ENCODE data around the gene BIVM.

GRCh38 chr13:102881819-102882686 lies 83.1 kb downstream of the BIVM start:
- TF ChIP-seq CTCF (conservative IDR thresholded peaks at IDR 0.05; ENCODE audit: low read length) (no peak), EZH2phosphoT487 (IDR thresholded peaks at IDR 0.05; ENCODE audit: borderline replicate concordance) (no peak)

Data from Loucy (cell line).